H9 (cell line): ENCODE data around the gene EIF5A. TPM values are rescaled to one million over a fixed set of nuclear protein-coding genes. Genes with fewer than 3 reads are reported as not detected.
A peak's percentile ranks its signal among the peaks of the same experiment; 100 is the strongest.

Source experiments
- DNase-seq: peaks from one replicate; pipeline ENCODE4 v3.0.0-alpha.2; 2017
- H2AFZ ChIP-seq: one replicate; pipeline ENCODE4 v1.6.1; 2013; ENCODE audit warnings: mild to moderate bottlenecking, low read length, control low read depth, moderate library complexity
- H2AK5ac ChIP-seq: 2 replicates; pipeline ENCODE4 v1.6.1; 2013; ENCODE audit warnings: low read length, control low read depth, mixed read lengths; ENCODE audit not compliant: insufficient read length
- H2BK120ac ChIP-seq: one replicate; pipeline ENCODE4 v1.6.1; 2013; ENCODE audit warnings: low read depth, mild to moderate bottlenecking, low read length, control low read depth, inconsistent platforms; ENCODE audit not compliant: poor library complexity, severe bottlenecking
- H2BK12ac ChIP-seq: 2 replicates; pipeline ENCODE4 v1.6.1; 2013; ENCODE audit warnings: low read length, control low read depth, mixed read lengths, low read depth; ENCODE audit not compliant: insufficient read length
- H2BK15ac ChIP-seq: 2 replicates; pipeline ENCODE4 v1.6.1; 2013; ENCODE audit warnings: low read depth, low read length, control low read depth
- H2BK20ac ChIP-seq: one replicate; pipeline ENCODE4 v1.6.1; 2013; ENCODE audit warnings: low read depth, mild to moderate bottlenecking, low read length, control low read depth, inconsistent platforms; ENCODE audit not compliant: poor library complexity, severe bottlenecking
- H2BK5ac ChIP-seq: 2 replicates; pipeline ENCODE4 v1.6.1; 2013; ENCODE audit warnings: low read length, control low read depth, mixed read lengths; ENCODE audit not compliant: insufficient read length
- H3K14ac ChIP-seq: 2 replicates; pipeline ENCODE4 v1.6.1; 2013; ENCODE audit warnings: low read length, control low read depth; ENCODE audit not compliant: insufficient read depth
- H3K18ac ChIP-seq: 2 replicates; pipeline ENCODE4 v1.6.1; 2013; ENCODE audit warnings: low read depth, mild to moderate bottlenecking, mixed read lengths, low read length, control low read depth; ENCODE audit not compliant: insufficient read length
- H3K23ac ChIP-seq: 2 replicates; pipeline ENCODE4 v1.6.1; 2013; ENCODE audit warnings: low read length, control low read depth, mixed read lengths, low read depth; ENCODE audit not compliant: insufficient read length
- H3K23me2 ChIP-seq: 2 replicates; pipeline ENCODE4 v1.6.1; 2013; ENCODE audit warnings: low read depth, mild to moderate bottlenecking, mixed read lengths, low read length, control low read depth; ENCODE audit not compliant: insufficient read length, poor library complexity, severe bottlenecking
- H3K27ac ChIP-seq: 2 replicates; pipeline ENCODE4 v1.5.1; 2013; ENCODE audit warnings: low read length, control low read depth, mixed read lengths, low read depth; ENCODE audit not compliant: insufficient read length
- H3K27me3 ChIP-seq: 2 replicates; pipeline ENCODE4 v1.6.1; 2013; ENCODE audit warnings: low read length, control low read depth, inconsistent platforms; ENCODE audit not compliant: insufficient read depth
- H3K4ac ChIP-seq: 2 replicates; pipeline ENCODE4 v1.6.1; 2013; ENCODE audit warnings: low read depth, mild to moderate bottlenecking, control low read depth, inconsistent platforms, low read length, moderate library complexity
- H3K4me1 ChIP-seq: 2 replicates; pipeline ENCODE4 v1.6.1; 2013; ENCODE audit warnings: low read length, control low read depth, inconsistent platforms; ENCODE audit not compliant: insufficient read depth
- H3K4me2 ChIP-seq: 2 replicates; pipeline ENCODE4 v1.6.1; 2013; ENCODE audit warnings: low read length, control low read depth, mixed read lengths; ENCODE audit not compliant: insufficient read length, insufficient read depth
- H3K56ac ChIP-seq: 2 replicates; pipeline ENCODE4 v1.6.1; 2013; ENCODE audit warnings: low read depth, mild to moderate bottlenecking, mixed read lengths, low read length, control low read depth; ENCODE audit not compliant: insufficient read length
- H3K79me1 ChIP-seq: 2 replicates; pipeline ENCODE4 v1.6.1; 2013; ENCODE audit warnings: low read depth, mild to moderate bottlenecking, moderate library complexity, low read length, control low read depth, inconsistent platforms; ENCODE audit not compliant: insufficient read depth, poor library complexity, severe bottlenecking
- H3K79me2 ChIP-seq: 2 replicates; pipeline ENCODE4 v1.6.1; 2013; ENCODE audit warnings: low read length, control low read depth, inconsistent platforms; ENCODE audit not compliant: insufficient read depth
- H3K9ac ChIP-seq: 2 replicates; pipeline ENCODE4 v1.6.1; 2013; ENCODE audit warnings: low read length, control low read depth, mixed read lengths; ENCODE audit not compliant: insufficient read length; ENCODE audit errors: extremely low read depth
- H3K9me3 ChIP-seq: one replicate; pipeline ENCODE4 v1.6.1; 2013; ENCODE audit warnings: low read depth, low read length, inconsistent platforms; ENCODE audit not compliant: control insufficient read depth
- H3T11ph ChIP-seq: one replicate; pipeline ENCODE4 v1.6.1; 2013; ENCODE audit warnings: mild to moderate bottlenecking, low read length, control low read depth, inconsistent platforms
- H4K20me1 ChIP-seq: one replicate; pipeline ENCODE4 v1.6.1; 2013; ENCODE audit not compliant: control insufficient read depth, insufficient read length, insufficient read depth
- H4K5ac ChIP-seq: 2 replicates; pipeline ENCODE4 v1.6.1; 2013; ENCODE audit warnings: low read depth, mild to moderate bottlenecking, mixed read lengths, low read length, control low read depth; ENCODE audit not compliant: insufficient read length
- H4K8ac ChIP-seq: replicated peaks from 2 replicates; pipeline ENCODE4 v1.6.1; 2013; ENCODE audit warnings: low read length, control low read depth, mixed read lengths, low read depth; ENCODE audit not compliant: insufficient read length
- H4K91ac ChIP-seq: 2 replicates; pipeline ENCODE4 v1.6.1; 2013; ENCODE audit warnings: low read depth, mild to moderate bottlenecking, moderate library complexity, mixed read lengths, low read length, control low read depth; ENCODE audit not compliant: insufficient read length
- H3K27ac Mint-ChIP-seq, 3 experiments: 2 replicates in 2 of 3; 3 replicates in 1 of 3; pipeline ENCODE4 v1.8.0; 2020 to 2021; ENCODE audit warnings: mixed read lengths in 3 of 3, mild to moderate bottlenecking in 1 of 3, moderate library complexity in 1 of 3
- H3K27me3 Mint-ChIP-seq: 2 replicates; pipeline ENCODE4 v1.8.0; 2021; ENCODE audit warnings: low read depth, mild to moderate bottlenecking, moderate library complexity, mixed read lengths
- H3K36me3 Mint-ChIP-seq, 3 experiments: 2 replicates in 2 of 3; 3 replicates in 1 of 3; pipeline ENCODE4 v1.8.0; 2020 to 2021; ENCODE audit warnings: low read depth in 3 of 3, mixed read lengths in 3 of 3; ENCODE audit not compliant: insufficient read depth in 1 of 3
- H3K4me1 Mint-ChIP-seq, 2 experiments: 2 replicates each; pipeline ENCODE4 v1.8.0; 2020; ENCODE audit warnings: mixed read lengths in 2 of 2
- H3K4me3 Mint-ChIP-seq, 2 experiments: 2 replicates in 1 of 2; 3 replicates in 1 of 2; pipeline ENCODE4 v1.8.0; 2020 to 2021; ENCODE audit warnings: mild to moderate bottlenecking in 2 of 2, mixed read lengths in 2 of 2, moderate library complexity in 1 of 2
- H3K9me3 Mint-ChIP-seq, 2 experiments: 2 replicates in 1 of 2; 3 replicates in 1 of 2; pipeline ENCODE4 v1.8.0; 2020; ENCODE audit warnings: mild to moderate bottlenecking in 2 of 2, mixed read lengths in 2 of 2, moderate library complexity in 1 of 2
- CTCF ChIP-seq: fragments of 200-600 bp; sonication (generic); conservative IDR thresholded peaks from 3 replicates; pipeline ENCODE4 v1.8.0; 2021; ENCODE audit warnings: antibody characterized with exemption, mild to moderate bottlenecking
- WGBS: extraction: QIAGEN DNeasy Blood & Tissue Kit; methylation state at CpG from one replicate; pipeline ENCODE4 v1.1.7; 2013; ENCODE audit warnings: missing lambda C conversion rate, low lambda C conversion rate, mixed read lengths; ENCODE audit not compliant: insufficient read length; ENCODE audit errors: extremely low coverage; 5-methylcytosine and 5-hydroxymethylcytosine counted together
- total RNA-seq: library from RNA; stranded (reverse); gene quantifications from 2 replicates; pipeline ENCODE4 v1.2.1, GENCODE V29; 2021

EIF5A gene
- total RNA-seq, 1 experiment from 2014 or later, result 978 TPM

- Histone ChIP-seq H3K18ac (peak within 1 kb of the TSS; percentile 41), H3K56ac (no peak within 1 kb of the TSS), H2AK5ac (no peak within 1 kb of the TSS), H3K27ac (no peak within 1 kb of the TSS), H2BK20ac (no peak within 1 kb of the TSS), H3K14ac (peak within 1 kb of the TSS; percentile 55), H4K20me1 (no peaks in the 10 kb centered on the region), H3K79me1 (no peaks in the 10 kb centered on the region), H3K4ac (no peak within 1 kb of the TSS), H4K5ac (no peak within 1 kb of the TSS), H3K23me2 (peaks cover 12% of the 10 kb centered on the region), H3K4me1 (peaks cover 4% of the 10 kb centered on the region; the same call in 1 of the 2 replicates), H3K23ac (no peak within 1 kb of the TSS), H2BK15ac (no peak within 1 kb of the TSS), H2BK12ac (no peak within 1 kb of the TSS), H3K9me3 (no peaks in the 10 kb centered on the region), H3K4me2 (peak within 1 kb of the TSS; percentile 75), H2BK120ac (no peak within 1 kb of the TSS), H4K91ac (no peak within 1 kb of the TSS), H3K9ac (peak within 1 kb of the TSS; percentile 41), H3T11ph (no peak within 1 kb of the TSS), H4K8ac (no peak within 1 kb of the TSS), H3K79me2 (no peaks in the 10 kb centered on the region), H3K27me3 (no peaks in the 10 kb centered on the region), H2AFZ (no peak within 1 kb of the TSS), H2BK5ac (no peak within 1 kb of the TSS)
- Mint-ChIP-seq H3K9me3 (no peaks in the 10 kb centered on the region), H3K27ac (peak within 1 kb of the TSS in 1 of 3 experiments; percentile 55; a peak in 1 of 7 replicates), H3K4me1 (peaks cover 16 to 23% of the 10 kb centered on the region in 2 experiments), H3K36me3 (peaks cover 2 to 14% (median 5%) of the 10 kb centered on the region in 3 experiments; a peak in 5 of 7 replicates), H3K27me3 (peaks cover 13% of the 10 kb centered on the region), H3K4me3 (peak within 1 kb of the TSS; percentile 76 to 92)
- TF ChIP-seq CTCF, result no peak
- WGBS, result no CpG with 5 or more reads among the region's 71 CpGs
- peak; percentile 99 for DNase-seq
Observed at GRCh38 chr17:7281074-7281952, 26.1 kb upstream of the EIF5A start, which contains the start of gene SLC2A4. SLC2A4 (plus strand) TSS chr17:7281718; CDS start chr17:7281935, 217 bp downstream.
